Endothelial cell of umbilical vein (primary cell): ENCODE data around the gene LONP2. TPM values are rescaled to one million over a fixed set of nuclear protein-coding genes. Genes with fewer than 3 reads are reported as not detected.

Source experiments
- BruUV-seq: library from RNA; stranded (reverse); fragments of 400-500 nt; replicated peaks from 2 replicates; lab custom pipeline; 2021; lab: Mats Ljungman, UMichigan
- CTCF ChIA-PET: fragments of 300-600, 350-600 bp; sonication (Branson Sonifier 250); formaldehyde crosslinking; loops from one replicate; lab custom pipeline; 2021; ENCODE audit warnings: antibody characterized with exemption, inconsistent platforms; lab: Charles Lee
- POLR2A ChIA-PET: fragments of 300-600, 350-600 bp; sonication (Branson Sonifier 250); formaldehyde crosslinking; loops from one replicate; lab custom pipeline; 2021; ENCODE audit warnings: antibody characterized with exemption, inconsistent platforms; lab: Charles Lee
- DNase-seq: peaks from one replicate; pipeline ENCODE4 v3.0.0-alpha.2; 2011; ENCODE audit warnings: low read depth, low spot score
- FAIRE-seq: peaks from 2 replicates; lab custom pipeline; 2011; peaks lifted over from hg19 to GRCh38; lab: Jason Lieb, UNC
- H2AFZ ChIP-seq: 2 replicates; pipeline ENCODE4 v1.6.0; 2012; ENCODE audit warnings: low read depth, low read length, control low read depth, inconsistent platforms
- H3K27ac ChIP-seq: 2 replicates; pipeline ENCODE4 v1.5.1; 2011; ENCODE audit warnings: low read depth, mild to moderate bottlenecking, control low read depth, low read length, moderate library complexity; ENCODE audit not compliant: insufficient read depth
- H3K27me3 ChIP-seq, 2 experiments: 2 replicates each; pipeline versions ENCODE4 v1.6.0 to v1.6.1; 2011; ENCODE audit warnings: low read length in 2 of 2, mixed read lengths in 1 of 2; ENCODE audit not compliant: control insufficient read depth in 2 of 2, insufficient read depth in 2 of 2
- H3K36me3 ChIP-seq, 2 experiments: 2 replicates in 1 of 2; 3 replicates in 1 of 2; pipeline ENCODE4 v1.5.1; 2011; ENCODE audit warnings: low read length in 2 of 2, mild to moderate bottlenecking in 1 of 2, moderate library complexity in 1 of 2; ENCODE audit not compliant: control insufficient read depth in 2 of 2, insufficient read depth in 2 of 2; ENCODE audit errors: extremely low read depth in 1 of 2
- H3K4me1 ChIP-seq: 3 replicates; pipeline ENCODE4 v1.5.1; 2011; ENCODE audit warnings: mild to moderate bottlenecking, low read length; ENCODE audit not compliant: control insufficient read depth, insufficient read depth; ENCODE audit errors: extremely low read depth
- H3K4me2 ChIP-seq: 2 replicates; pipeline ENCODE4 v1.6.1; 2011; ENCODE audit warnings: low read length, control low read depth, mixed read lengths; ENCODE audit not compliant: insufficient read depth
- H3K4me3 ChIP-seq, 3 experiments: fragments of 200-600 bp in 1 of 3; sonication (generic), shearing (Covaris generic) in 1 of 3; replicated peaks in 1 of 3; 2 replicates each; pipeline ENCODE4 v1.5.1; 2011 to 2016; ENCODE audit warnings: control low read depth in 3 of 3, low read length in 3 of 3, mild to moderate bottlenecking in 2 of 3, inconsistent platforms in 1 of 3, low read depth in 1 of 3, moderate library complexity in 1 of 3; ENCODE audit not compliant: insufficient read depth in 1 of 3
- H3K79me2 ChIP-seq: 2 replicates; pipeline ENCODE4 v1.6.0; 2012; ENCODE audit warnings: low read length, inconsistent platforms; ENCODE audit not compliant: control insufficient read depth, insufficient read depth
- H3K9ac ChIP-seq: replicated peaks from 2 replicates; pipeline ENCODE3; 2011; ENCODE audit warnings: low read length, control low read depth; ENCODE audit not compliant: insufficient read depth; ENCODE audit errors: extremely low read depth
- H3K9me1 ChIP-seq: replicated peaks from 3 replicates; pipeline ENCODE4 v1.6.0; 2011; ENCODE audit warnings: mild to moderate bottlenecking, low read length; ENCODE audit not compliant: control insufficient read depth, insufficient read depth; ENCODE audit errors: extremely low read depth
- H3K9me3 ChIP-seq: replicated peaks from 2 replicates; pipeline ENCODE4 v1.5.1; 2012; ENCODE audit warnings: low read length, inconsistent platforms; ENCODE audit not compliant: control insufficient read depth, insufficient read depth
- H4K20me1 ChIP-seq: replicated peaks from 2 replicates; pipeline ENCODE3; 2011; ENCODE audit warnings: mild to moderate bottlenecking, low read length; ENCODE audit not compliant: control insufficient read depth, insufficient read depth; ENCODE audit errors: extremely low read depth
- CTCF ChIP-seq, 2 donors: IDR thresholded peaks; 1 replicate in 1 of 2; 2 replicates in 1 of 2; pipeline ENCODE4 v1.5.1; 2011; ENCODE audit warnings: low read length in 2 of 2, mild to moderate bottlenecking in 2 of 2, moderate library complexity in 2 of 2, control low read depth in 1 of 2, inconsistent platforms in 1 of 2, low read depth in 1 of 2; ENCODE audit not compliant: insufficient read depth in 1 of 2; ENCODE audit errors: extremely low read depth in 1 of 2
- EZH2 ChIP-seq: IDR thresholded peaks from 2 replicates; pipeline ENCODE4 v1.6.1; 2012; ENCODE audit warnings: borderline replicate concordance, low read depth, mild to moderate bottlenecking, moderate library complexity, low read length, inconsistent platforms; ENCODE audit not compliant: severe bottlenecking
- FOS ChIP-seq: IDR thresholded peaks from 2 replicates; pipeline ENCODE4 v1.6.1; 2011; ENCODE audit warnings: mild to moderate bottlenecking, low read length, moderate library complexity, borderline replicate concordance; ENCODE audit not compliant: insufficient read depth
- GATA2 ChIP-seq: IDR thresholded peaks from 2 replicates; pipeline ENCODE4 v1.7.0; 2011; ENCODE audit warnings: low read depth, mild to moderate bottlenecking, moderate library complexity, mixed read lengths, low read length; ENCODE audit not compliant: insufficient read length, insufficient read depth
- JUN ChIP-seq: IDR thresholded peaks from 2 replicates; pipeline ENCODE4 v1.6.1; 2011; ENCODE audit warnings: borderline replicate concordance, low read depth; ENCODE audit not compliant: insufficient read length, insufficient read depth
- MYC ChIP-seq: IDR thresholded peaks from one replicate; pipeline ENCODE4 v1.6.1; 2011; ENCODE audit warnings: mild to moderate bottlenecking, low read depth, low read length
- POLR2A ChIP-seq: IDR thresholded peaks from 2 replicates; pipeline ENCODE4 v1.6.1; 2012; ENCODE audit warnings: low read depth, mild to moderate bottlenecking, control low read depth, low read length
- POLR2AphosphoS5 ChIP-seq: IDR thresholded peaks from 2 replicates; pipeline ENCODE4 v1.6.1; 2012; ENCODE audit warnings: low read depth, mild to moderate bottlenecking, control low read depth, low read length, moderate library complexity; ENCODE audit not compliant: insufficient read depth
- dilution Hi-C: fragments of 300-500 bp; cut with MboI; formaldehyde crosslinking; loops from one replicate; pipeline ENCODE4 v1.15.0; 2019; ENCODE audit warnings: low sequenced_read_pairs; ENCODE audit not compliant: extremely low pct_ligation_motif_present
- intact Hi-C: fragments of 100-400 bp; cut with micrococcal nuclease; formaldehyde crosslinking; loops from one replicate; pipeline ENCODE4 v1.10.0; 2022
- polyA plus RNA-seq, 4 experiments: library from polyadenylated mRNA; depleted of rRNA in 3 of 4; stranded (reverse) in 3 of 4; unstranded in 1 of 4; fragments of >200 nt; gene quantifications; 2 replicates each; pipeline versions ENCODE4 v1.2.1 to v1.2.3, GENCODE V29; 2011 to 2012; ENCODE audit warnings: missing spikeins in 1 of 4
- total RNA-seq: library from RNA; stranded (reverse); gene quantifications from 2 replicates; pipeline ENCODE4 v1.2.3, GENCODE V29; 2021
- TF ChIP-seq, protein P1 (sequence below): IDR thresholded peaks from 2 replicates; pipeline ENCODE4 v1.6.1; 2011; ENCODE audit not compliant: insufficient read depth, insufficient read length

The LONP2 gene
- total and polyA plus RNA-seq, 2 donors (not counting 3 experiments of a cell fraction or from before 2014, with no cell fraction given) = 13.5 to 38.4 TPM

DNA sequence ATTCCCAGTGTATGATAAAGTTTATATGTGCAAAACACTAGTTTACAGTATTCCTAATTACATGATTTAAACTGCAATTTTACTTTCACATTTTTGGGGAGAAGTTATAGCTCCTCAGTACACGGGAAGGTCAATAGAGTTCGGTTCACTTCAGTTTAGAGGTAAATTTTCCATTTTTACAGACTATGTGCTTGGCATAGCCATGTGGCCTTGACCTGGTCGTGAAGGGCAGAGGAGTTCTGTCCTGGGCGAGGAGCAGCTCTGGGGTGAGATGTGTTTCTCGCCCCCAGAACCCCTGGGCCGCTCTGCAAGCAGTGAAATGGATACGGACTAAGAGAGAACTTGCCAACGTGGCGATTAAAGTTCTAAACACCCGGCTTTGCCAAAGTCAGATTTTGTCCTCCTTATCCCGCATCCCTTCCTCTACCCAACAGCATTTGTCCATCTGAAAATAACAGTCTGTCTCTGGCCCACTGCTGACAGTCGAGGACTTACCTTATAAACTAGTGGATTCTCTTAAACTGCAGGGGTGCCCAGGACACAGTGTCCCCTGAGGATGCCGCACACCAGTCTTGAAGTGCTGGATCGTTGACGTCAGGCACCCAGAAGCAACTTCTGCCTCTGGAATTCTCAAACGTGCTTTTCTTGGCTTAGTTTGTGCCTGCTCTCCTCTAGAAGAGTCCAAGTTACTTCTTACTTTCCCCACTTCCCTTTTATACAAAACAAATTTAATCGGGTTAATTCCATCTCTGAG, 142.6 kb downstream of the LONP2 start:
- no peaks in the 10 kb centered on the region for H3K27me3 ChIP-seq
- BruUV-seq = no TSS peak
- H3K9ac ChIP-seq = no peak overlapping the region
- H3K4me2 ChIP-seq = no peak overlapping the region
- POLR2A ChIA-PET = no interaction called here
- H3K4me1 ChIP-seq = peaks cover 18% of the 10 kb centered on the region
- H4K20me1 ChIP-seq = peaks cover 4% of the 10 kb centered on the region
- DNase-seq = no peak
- no peak for FAIRE-seq
- no peak overlapping the region for H2AFZ ChIP-seq
- peaks cover 28% of the 10 kb centered on the region for H3K79me2 ChIP-seq
- TF ChIP-seq POLR2A (no peak), MYC (no peak), GATA2 (no peak), FOS (no peak), CTCF (IDR thresholded peaks at IDR 0.05; ENCODE audit: extremely low read depth in 1 of 2, insufficient read depth in 1 of 2, low read depth in 1 of 2, low read length in 2 of 2) (no peak), JUN (no peak), POLR2AphosphoS5 (no peak), EZH2 (no peak)
- TF ChIP-seq, protein P1, sequence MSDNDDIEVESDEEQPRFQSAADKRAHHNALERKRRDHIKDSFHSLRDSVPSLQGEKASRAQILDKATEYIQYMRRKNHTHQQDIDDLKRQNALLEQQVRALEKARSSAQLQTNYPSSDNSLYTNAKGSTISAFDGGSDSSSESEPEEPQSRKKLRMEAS = no peak
- intact Hi-C loops = loop anchor here (10.0 kb wide), 1 partner anchor 142 kb away; the partner anchor contains the start of genes ABCC11 and LONP2
- H3K9me3 ChIP-seq = no peaks in the 10 kb centered on the region
- no peak overlapping the region for H3K4me3 ChIP-seq
- dilution Hi-C loops = no loop called here
- H3K27ac ChIP-seq = no peak overlapping the region
- no peaks in the 10 kb centered on the region for H3K36me3 ChIP-seq
- H3K9me1 ChIP-seq = no peaks in the 10 kb centered on the region
- CTCF ChIA-PET = interaction anchor here (3.3 kb wide), 1 partner anchor 237 kb away, joined by 17 read pairs; no protein-coding TSS in a partner anchor
